ENCODE results near the gene ARL5C. TPM values are rescaled to one million over a fixed set of nuclear protein-coding genes. Genes with fewer than 3 reads are reported as not detected.

Gene ARL5C
- total RNA-seq, 1 experiment from 2014 or later = not detected

DNA sequence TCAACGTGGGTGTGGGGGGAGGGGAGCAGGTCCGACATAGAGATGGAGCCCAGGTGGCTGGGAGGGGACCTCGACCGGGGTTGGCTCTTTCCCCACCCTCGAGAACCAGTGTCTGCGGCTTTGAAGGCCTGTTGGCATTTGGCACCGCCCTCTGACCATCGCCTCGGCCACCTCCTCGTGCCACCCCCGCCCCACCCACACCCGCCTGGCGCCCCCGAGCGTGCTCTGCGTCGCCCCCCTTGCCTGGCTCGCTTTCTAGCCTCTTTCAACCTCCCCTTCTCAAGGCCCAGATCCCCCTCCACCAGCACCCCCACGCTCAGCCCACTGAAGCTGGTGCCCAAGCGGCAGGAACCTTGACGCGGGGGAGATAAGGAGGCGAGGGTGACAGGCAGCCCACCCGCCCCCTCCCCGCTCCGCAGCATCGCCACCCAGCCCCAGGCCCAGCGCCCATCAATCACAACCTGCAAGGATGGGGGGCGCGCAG is 30.9 kb upstream of the ARL5C start:
- Histone ChIP-seq H3K56ac (ENCODE audit: insufficient read length, low read depth, low read length) (no peak overlapping the region), H2BK15ac (ENCODE audit: low read depth, low read length) (no peak overlapping the region), H2BK120ac (ENCODE audit: low read depth, low read length, poor library complexity, severe bottlenecking) (no peak overlapping the region), H3K9ac (ENCODE audit: extremely low read depth, insufficient read length, low read length) (peak overlapping the region; percentile 43), H3K14ac (ENCODE audit: insufficient read depth, low read length) (peak overlapping the region; percentile 68), H4K20me1 (ENCODE audit: control insufficient read depth, insufficient read depth, insufficient read length) (peaks cover 4% of the 10 kb centered on the region), H2AK5ac (ENCODE audit: insufficient read length, low read length) (no peak overlapping the region), H4K91ac (ENCODE audit: insufficient read length, low read depth, low read length) (no peak overlapping the region), H3K4me2 (ENCODE audit: insufficient read depth, insufficient read length, low read length) (peak overlapping the region; percentile 68), H3K23ac (ENCODE audit: insufficient read length, low read depth, low read length) (no peak overlapping the region), H3K23me2 (ENCODE audit: insufficient read length, low read depth, low read length, poor library complexity, severe bottlenecking) (peaks cover 15% of the 10 kb centered on the region), H3K9me3 (ENCODE audit: control insufficient read depth, low read depth, low read length) (no peaks in the 10 kb centered on the region), H4K8ac (replicated peaks; ENCODE audit: insufficient read length, low read depth, low read length) (no peak overlapping the region), H4K5ac (ENCODE audit: insufficient read length, low read depth, low read length) (no peak overlapping the region), H3K4me1 (ENCODE audit: insufficient read depth, low read length) (peaks cover 4% of the 10 kb centered on the region; the same call in 1 of the 2 replicates), H3K79me1 (ENCODE audit: insufficient read depth, low read depth, low read length, poor library complexity, severe bottlenecking) (peaks cover 4% of the 10 kb centered on the region), H2BK12ac (ENCODE audit: insufficient read length, low read depth, low read length) (no peak overlapping the region), H3K79me2 (ENCODE audit: insufficient read depth, low read length) (peaks cover 9% of the 10 kb centered on the region; the same call in 1 of the 2 replicates), H2BK20ac (ENCODE audit: low read depth, low read length, poor library complexity, severe bottlenecking) (no peak overlapping the region), H3K27me3 (ENCODE audit: insufficient read depth, low read length) (peaks cover 4% of the 10 kb centered on the region; the same call in 1 of the 2 replicates), H2AFZ (ENCODE audit: low read length) (no peak overlapping the region), H3K18ac (ENCODE audit: insufficient read length, low read depth, low read length) (no peak overlapping the region), H3K27ac (ENCODE audit: insufficient read length, low read depth, low read length) (no peak overlapping the region), H2BK5ac (ENCODE audit: insufficient read length, low read length) (no peak overlapping the region), H3T11ph (ENCODE audit: low read length) (no peak overlapping the region), H3K4ac (ENCODE audit: low read depth, low read length) (no peak overlapping the region)
- DNase-seq = peak; percentile 73
- H3K4me1 Mint-ChIP-seq = peaks cover 36 to 55% of the 10 kb centered on the region in 2 experiments
- no CpG with 5 or more reads among the region's 30 CpGs for WGBS (ENCODE audit: extremely low coverage, insufficient read length, low lambda C conversion rate)
- peaks cover 0 to 7% of the 10 kb centered on the region in 2 experiments; a peak in 1 of 5 replicates for H3K9me3 Mint-ChIP-seq
- peaks cover 25 to 39% (median 36%) of the 10 kb centered on the region in 3 experiments for H3K36me3 Mint-ChIP-seq (ENCODE audit: insufficient read depth in 1 of 3, low read depth in 3 of 3)
- H3K27me3 Mint-ChIP-seq (ENCODE audit: low read depth) = no peaks in the 10 kb centered on the region
- peak overlapping the region; percentile 98 for H3K4me3 Mint-ChIP-seq
- TF ChIP-seq, protein P1, sequence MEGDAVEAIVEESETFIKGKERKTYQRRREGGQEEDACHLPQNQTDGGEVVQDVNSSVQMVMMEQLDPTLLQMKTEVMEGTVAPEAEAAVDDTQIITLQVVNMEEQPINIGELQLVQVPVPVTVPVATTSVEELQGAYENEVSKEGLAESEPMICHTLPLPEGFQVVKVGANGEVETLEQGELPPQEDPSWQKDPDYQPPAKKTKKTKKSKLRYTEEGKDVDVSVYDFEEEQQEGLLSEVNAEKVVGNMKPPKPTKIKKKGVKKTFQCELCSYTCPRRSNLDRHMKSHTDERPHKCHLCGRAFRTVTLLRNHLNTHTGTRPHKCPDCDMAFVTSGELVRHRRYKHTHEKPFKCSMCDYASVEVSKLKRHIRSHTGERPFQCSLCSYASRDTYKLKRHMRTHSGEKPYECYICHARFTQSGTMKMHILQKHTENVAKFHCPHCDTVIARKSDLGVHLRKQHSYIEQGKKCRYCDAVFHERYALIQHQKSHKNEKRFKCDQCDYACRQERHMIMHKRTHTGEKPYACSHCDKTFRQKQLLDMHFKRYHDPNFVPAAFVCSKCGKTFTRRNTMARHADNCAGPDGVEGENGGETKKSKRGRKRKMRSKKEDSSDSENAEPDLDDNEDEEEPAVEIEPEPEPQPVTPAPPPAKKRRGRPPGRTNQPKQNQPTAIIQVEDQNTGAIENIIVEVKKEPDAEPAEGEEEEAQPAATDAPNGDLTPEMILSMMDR (conservative IDR thresholded peaks at IDR 0.05) = no peak
- peak overlapping the region in 1 of 3 experiments; percentile 88; a peak in 2 of 7 replicates for H3K27ac Mint-ChIP-seq
